Vagina (tissue), 2 donors: ENCODE data around the gene UBN1.

ENCODE experiments used
- CTCF ChIP-seq, 3 experiments: fragments of 450-650 bp in 2 of 3; fragments of 200-600 bp in 1 of 3; sonication (generic) in 1 of 3; IDR thresholded peaks; one replicate each; pipeline ENCODE4 v1.5.1; 2017 to 2019; ENCODE audit warnings: antibody characterized with exemption in 3 of 3, mild to moderate bottlenecking in 2 of 3, moderate library complexity in 2 of 3
- POLR2AphosphoS5 ChIP-seq, 2 donors: sonication (generic); formaldehyde crosslinking; IDR thresholded peaks; one replicate each; pipeline ENCODE4 v1.9.0; 2017; ENCODE audit warnings: antibody characterized with exemption in 2 of 2, mild to moderate bottlenecking in 2 of 2, low read depth in 1 of 2; ENCODE audit not compliant: insufficient read depth in 1 of 2

DNA sequence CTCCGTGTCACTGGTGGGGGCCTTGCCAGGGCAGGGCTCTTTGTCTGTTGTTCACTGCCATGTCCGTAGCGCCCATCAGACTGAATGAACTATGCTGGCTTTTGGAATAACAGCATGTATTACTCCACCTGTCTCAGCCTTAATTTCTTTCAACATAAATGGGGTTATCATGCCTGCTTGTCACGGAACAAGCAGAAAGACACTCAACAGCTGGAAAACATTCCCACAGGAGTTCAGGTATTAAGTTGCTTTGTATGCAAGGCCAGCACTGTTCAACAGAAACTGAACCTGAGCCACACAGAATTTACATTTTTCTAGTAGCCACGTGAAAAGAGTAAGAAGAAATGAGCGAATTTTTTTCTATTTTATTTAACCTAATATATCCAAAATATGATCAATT lies 76.6 kb downstream of the UBN1 start:
- TF ChIP-seq POLR2AphosphoS5 (IDR thresholded peaks at IDR 0.05; ENCODE audit: insufficient read depth in 1 of 2, low read depth in 1 of 2) (no peak), CTCF (IDR thresholded peaks at IDR 0.05) (no peak)
